Measurements from ENCODE around the gene USP21. TPM values are rescaled to one million over a fixed set of nuclear protein-coding genes. Genes with fewer than 3 reads are reported as not detected.
A peak's percentile ranks its signal among the peaks of the same experiment; 100 is the strongest.

USP21 gene
- total and polyA plus RNA-seq, 4 donors: 15.7 to 28.1 (median 20.6) TPM

DNA sequence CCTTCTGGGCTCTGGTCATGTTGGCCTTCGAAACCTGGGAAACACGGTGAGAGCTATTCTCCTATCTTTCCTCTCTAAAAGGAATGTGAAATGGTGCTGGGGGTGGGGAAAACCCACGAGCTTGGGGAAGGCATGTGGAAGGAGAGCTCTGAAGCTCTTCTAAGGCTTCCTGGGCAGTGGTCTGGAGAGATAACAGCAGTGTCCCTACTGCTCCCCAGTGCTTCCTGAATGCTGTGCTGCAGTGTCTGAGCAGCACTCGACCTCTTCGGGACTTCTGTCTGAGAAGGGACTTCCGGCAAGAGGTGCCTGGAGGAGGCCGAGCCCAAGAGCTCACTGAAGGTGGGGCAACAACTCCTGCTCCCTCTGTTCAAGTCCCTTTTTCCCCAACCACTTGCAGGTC, 2.8 kb downstream of the USP21 start:
- intact Hi-C loops (cut with DNase I): no loop called here
- peak; percentile 23 to 34 for DNase-seq
- H3K36me3 ChIP-seq (ENCODE audit: control insufficient read depth in 1 of 2, insufficient read depth in 2 of 2, low read length in 1 of 2): no peaks in the 10 kb centered on the region

DNA sequence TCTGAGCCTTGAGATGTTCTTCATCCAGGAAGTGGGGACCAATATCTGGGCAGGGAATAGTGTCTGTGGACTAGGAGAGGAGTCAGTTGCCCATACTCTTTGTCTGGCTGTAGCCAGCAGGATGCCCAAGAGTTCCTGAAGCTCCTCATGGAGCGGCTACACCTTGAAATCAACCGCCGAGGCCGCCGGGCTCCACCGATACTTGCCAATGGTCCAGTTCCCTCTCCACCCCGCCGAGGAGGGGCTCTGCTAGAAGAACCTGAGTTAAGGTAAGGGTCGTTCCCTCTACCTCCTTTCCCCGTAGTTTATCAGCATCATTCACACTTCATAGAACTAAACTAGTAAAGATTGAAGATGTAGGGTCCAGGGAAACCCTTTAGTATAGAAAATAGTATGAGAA, 3.5 kb downstream of the USP21 start:
- ATAC-seq (ENCODE audit: low FRiP score) (no peak), DNase-seq (peak in 1 of 2 donors; percentile 36)
- Histone ChIP-seq H3K27ac (ENCODE audit: low read depth in 1 of 2, low read length in 2 of 2) (no peak overlapping the region), H3K9me3 (ENCODE audit: control insufficient read depth, low read length) (no peaks in the 10 kb centered on the region), H3K27me3 (ENCODE audit: control insufficient read depth in 1 of 2, insufficient read depth in 2 of 2, low read length in 1 of 2) (no peaks in the 10 kb centered on the region), H3K4me3 (ENCODE audit: low read length in 2 of 2) (no peak overlapping the region), H3K4me1 (ENCODE audit: control insufficient read depth in 1 of 2, insufficient read depth in 2 of 2, low read length in 2 of 2) (no peaks in the 10 kb centered on the region), H3K36me3 (ENCODE audit: control insufficient read depth in 1 of 2, insufficient read depth in 2 of 2, low read length in 1 of 2) (no peaks in the 10 kb centered on the region)
- intact Hi-C loops (cut with DNase I): no loop called here
- 88 to 93% methylated on average over 10 of the region's 10 CpGs for WGBS, 2 donors

More for the DNA sequence above, 2.8 kb downstream of the USP21 start:
- ATAC-seq (ENCODE audit: low FRiP score): no peak
- Histone ChIP-seq H3K4me3 (ENCODE audit: low read length in 2 of 2) (no peak overlapping the region), H3K4me1 (ENCODE audit: control insufficient read depth in 1 of 2, insufficient read depth in 2 of 2, low read length in 2 of 2) (no peaks in the 10 kb centered on the region), H3K27ac (ENCODE audit: low read depth in 1 of 2, low read length in 2 of 2) (no peak overlapping the region), H3K9me3 (ENCODE audit: control insufficient read depth, low read length) (no peaks in the 10 kb centered on the region), H3K27me3 (ENCODE audit: control insufficient read depth in 1 of 2, insufficient read depth in 2 of 2, low read length in 1 of 2) (no peaks in the 10 kb centered on the region)
- WGBS, 2 donors: 76 to 79% methylated on average over 7 of the region's 7 CpGs

DNA sequence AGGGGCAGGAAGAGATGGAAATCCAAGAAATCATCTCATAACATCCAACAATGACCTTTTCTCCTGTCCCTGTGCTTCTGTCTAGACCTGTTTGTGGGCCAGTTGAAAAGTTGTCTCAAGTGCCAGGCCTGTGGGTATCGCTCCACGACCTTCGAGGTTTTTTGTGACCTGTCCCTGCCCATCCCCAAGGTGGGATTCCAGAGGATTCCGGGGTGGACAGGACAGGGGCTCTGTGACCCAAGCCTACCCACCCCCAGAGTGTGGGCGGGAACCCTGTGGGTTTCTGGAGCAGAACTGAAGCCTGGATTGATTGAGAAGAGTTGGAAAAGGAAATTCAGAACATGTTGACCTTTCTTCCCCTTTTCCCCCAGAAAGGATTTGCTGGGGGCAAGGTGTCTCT, 4.5 kb downstream of the USP21 start:
- DNase-seq: peak; percentile 21 to 44
- Histone ChIP-seq H3K27ac (ENCODE audit: low read depth in 1 of 2, low read length in 2 of 2) (no peak overlapping the region), H3K36me3 (ENCODE audit: control insufficient read depth in 1 of 2, insufficient read depth in 2 of 2, low read length in 1 of 2) (no peaks in the 10 kb centered on the region), H3K4me3 (ENCODE audit: low read length in 2 of 2) (no peak overlapping the region), H3K27me3 (ENCODE audit: control insufficient read depth in 1 of 2, insufficient read depth in 2 of 2, low read length in 1 of 2) (no peaks in the 10 kb centered on the region), H3K4me1 (ENCODE audit: control insufficient read depth in 1 of 2, insufficient read depth in 2 of 2, low read length in 2 of 2) (no peaks in the 10 kb centered on the region), H3K9me3 (ENCODE audit: control insufficient read depth, low read length) (no peaks in the 10 kb centered on the region)
- intact Hi-C loops (cut with DNase I): no loop called here
- no peak for ATAC-seq (ENCODE audit: low FRiP score)
- WGBS, 2 donors: 91 to 95% methylated on average over 5 of the region's 5 CpGs

DNA sequence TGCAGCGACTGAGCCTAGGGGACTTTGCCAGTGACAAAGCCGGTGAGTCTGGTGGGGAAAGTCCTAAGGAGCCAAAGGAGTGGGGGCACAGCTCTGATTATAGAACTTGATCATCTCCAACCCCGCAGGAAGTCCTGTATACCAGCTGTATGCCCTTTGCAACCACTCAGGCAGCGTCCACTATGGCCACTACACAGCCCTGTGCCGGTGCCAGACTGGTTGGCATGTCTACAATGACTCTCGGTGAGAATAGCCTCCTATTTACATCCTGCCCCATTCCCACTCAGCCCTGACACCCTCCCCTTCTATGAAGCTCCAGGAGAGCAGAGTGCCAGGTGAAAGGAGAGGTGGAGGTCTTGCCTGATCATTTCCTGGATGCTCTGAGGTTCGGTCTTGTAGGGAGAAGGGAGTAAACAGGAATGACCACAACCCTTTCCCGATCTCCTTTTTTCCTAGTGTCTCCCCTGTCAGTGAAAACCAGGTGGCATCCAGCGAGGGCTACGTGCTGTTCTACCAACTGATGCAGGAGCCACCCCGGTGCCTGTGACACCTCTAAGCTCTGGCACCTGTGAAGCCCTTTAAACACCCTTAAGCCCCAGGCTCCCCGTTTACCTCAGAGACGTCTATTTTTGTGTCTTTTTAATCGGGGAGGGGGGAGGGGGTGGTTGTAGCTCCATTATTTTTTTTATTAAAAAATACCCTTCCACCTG, 5.8 kb downstream of the USP21 start:
- peak overlapping the region in 1 of 2 donors; percentile 85 for H3K27ac ChIP-seq (ENCODE audit: low read depth in 1 of 2, low read length in 2 of 2)
- H3K36me3 ChIP-seq (ENCODE audit: control insufficient read depth in 1 of 2, insufficient read depth in 2 of 2, low read length in 1 of 2): no peaks in the 10 kb centered on the region
- H3K27me3 ChIP-seq (ENCODE audit: control insufficient read depth in 1 of 2, insufficient read depth in 2 of 2, low read length in 1 of 2): no peaks in the 10 kb centered on the region
- 60 to 61% methylated on average over 14 of the region's 14 CpGs for WGBS, 2 donors
- no peak for ATAC-seq (ENCODE audit: low FRiP score)
- no peaks in the 10 kb centered on the region for H3K4me1 ChIP-seq (ENCODE audit: control insufficient read depth in 1 of 2, insufficient read depth in 2 of 2, low read length in 2 of 2)
- intact Hi-C loops (cut with DNase I): no loop called here
- H3K4me3 ChIP-seq (ENCODE audit: low read length in 2 of 2): peak overlapping the region in 1 of 2 donors; percentile 30
- no peaks in the 10 kb centered on the region for H3K9me3 ChIP-seq (ENCODE audit: control insufficient read depth, low read length)
- DNase-seq: peak; percentile 44 to 56

DNA sequence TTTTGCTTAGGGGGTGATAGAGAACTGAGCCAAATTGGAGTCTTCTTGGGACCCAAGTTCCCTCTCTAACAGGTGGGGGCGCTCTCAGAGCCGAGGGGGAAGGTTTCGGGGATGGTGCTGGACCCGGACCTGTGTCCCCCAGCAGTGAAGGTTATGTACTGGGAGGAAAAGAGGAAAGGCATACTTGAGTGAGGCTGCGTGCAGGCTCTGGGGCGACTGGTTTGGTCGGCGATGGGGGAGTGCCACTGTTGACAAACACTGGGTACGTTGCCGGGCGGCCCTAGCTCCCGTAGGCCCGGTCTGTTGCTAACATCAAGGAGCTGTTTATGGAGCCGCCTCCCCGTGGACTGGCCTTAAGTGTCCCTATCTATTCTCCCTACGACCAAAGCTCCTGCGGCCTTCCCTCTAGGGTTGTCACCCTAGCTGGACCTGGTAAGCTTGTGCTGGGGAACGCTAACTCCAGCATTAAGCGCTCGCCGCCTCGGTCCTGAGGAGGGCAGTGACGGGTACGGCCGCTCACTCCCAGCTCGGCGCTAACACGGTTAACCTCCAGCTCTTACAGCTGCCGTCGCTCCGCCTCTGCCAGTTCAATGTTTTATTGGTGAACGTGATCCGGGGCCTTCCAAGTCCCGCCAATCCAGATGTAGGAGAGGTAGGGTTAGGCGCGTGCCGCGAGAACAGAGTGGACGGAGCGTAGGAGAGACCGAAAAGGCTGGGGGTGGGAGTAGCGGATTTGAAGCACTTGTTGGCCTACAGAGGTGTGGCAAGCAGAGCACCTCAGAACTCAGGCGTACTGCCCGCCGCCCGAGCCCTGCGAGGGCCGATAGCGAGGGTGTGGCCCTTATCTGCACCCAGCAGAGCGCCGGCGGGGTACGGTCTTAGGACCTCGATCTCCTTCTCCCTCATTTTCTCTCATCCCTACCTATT, 6.7 kb downstream of the USP21 start, which contains the start of gene PPOX:
Gene PPOX, plus strand, starts transcription at position 685 of the 927 bp plus-strand sequence. CDS start 422 bp downstream, outside the sequence.
- ATAC-seq (ENCODE audit: low FRiP score): peak; percentile 98
- Histone ChIP-seq H3K4me1 (ENCODE audit: control insufficient read depth in 1 of 2, insufficient read depth in 2 of 2, low read length in 2 of 2) (no peaks in the 10 kb centered on the region), H3K27me3 (ENCODE audit: control insufficient read depth in 1 of 2, insufficient read depth in 2 of 2, low read length in 1 of 2) (no peaks in the 10 kb centered on the region), H3K27ac (ENCODE audit: low read depth in 1 of 2, low read length in 2 of 2) (peak within 1 kb of the TSS in 1 of 2 donors; percentile 85), H3K9me3 (ENCODE audit: control insufficient read depth, low read length) (no peaks in the 10 kb centered on the region), H3K36me3 (ENCODE audit: control insufficient read depth in 1 of 2, insufficient read depth in 2 of 2, low read length in 1 of 2) (no peaks in the 10 kb centered on the region), H3K4me3 (ENCODE audit: low read length in 2 of 2) (peak within 1 kb of the TSS; percentile 51 to 68)
- 0 to 1% methylated on average over 54 of the region's 54 CpGs for WGBS, 2 donors
- DNase-seq: peak; percentile 98
- intact Hi-C loops (cut with DNase I): no loop called here

DNA sequence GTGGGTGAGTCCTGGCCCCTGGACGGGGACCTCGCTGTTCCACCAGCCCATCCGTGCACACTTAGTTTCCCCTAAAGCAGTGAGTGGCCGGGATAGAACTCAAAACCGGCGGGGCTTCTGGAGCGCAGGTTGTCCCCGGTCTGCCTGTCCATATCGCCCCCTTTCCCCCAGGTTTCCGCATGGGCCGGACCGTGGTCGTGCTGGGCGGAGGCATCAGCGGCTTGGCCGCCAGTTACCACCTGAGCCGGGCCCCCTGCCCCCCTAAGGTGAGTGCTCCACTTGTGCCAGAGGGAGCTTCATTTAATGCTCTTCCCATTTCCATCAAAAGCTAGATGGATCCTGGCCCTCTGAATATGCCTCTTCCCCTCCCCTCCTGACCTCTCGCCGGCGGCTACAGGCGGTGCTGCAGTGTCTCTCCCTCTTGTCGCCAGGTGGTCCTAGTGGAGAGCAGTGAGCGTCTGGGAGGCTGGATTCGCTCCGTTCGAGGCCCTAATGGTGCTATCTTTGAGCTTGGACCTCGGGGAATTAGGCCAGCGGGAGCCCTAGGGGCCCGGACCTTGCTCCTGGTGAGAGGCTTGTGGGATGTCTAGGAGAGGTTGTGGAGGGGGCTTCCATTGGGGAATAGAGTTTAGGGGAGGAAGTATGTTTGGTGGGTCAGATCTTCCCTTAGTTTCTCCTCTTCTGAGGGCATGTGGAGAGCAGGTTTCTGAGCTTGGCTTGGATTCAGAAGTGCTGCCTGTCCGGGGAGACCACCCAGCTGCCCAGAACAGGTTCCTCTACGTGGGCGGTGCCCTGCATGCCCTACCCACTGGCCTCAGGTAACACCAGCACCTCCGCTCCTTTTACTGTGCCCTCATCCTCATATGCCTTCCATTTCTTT, 7.6 kb downstream of the USP21 start:
- Histone ChIP-seq H3K4me3 (ENCODE audit: low read length in 2 of 2) (peak overlapping the region; percentile 51 to 68), H3K27me3 (ENCODE audit: control insufficient read depth in 1 of 2, insufficient read depth in 2 of 2, low read length in 1 of 2) (no peaks in the 10 kb centered on the region), H3K9me3 (ENCODE audit: control insufficient read depth, low read length) (no peaks in the 10 kb centered on the region), H3K27ac (ENCODE audit: low read depth in 1 of 2, low read length in 2 of 2) (peak overlapping the region in 1 of 2 donors; percentile 53), H3K4me1 (ENCODE audit: control insufficient read depth in 1 of 2, insufficient read depth in 2 of 2, low read length in 2 of 2) (no peaks in the 10 kb centered on the region), H3K36me3 (ENCODE audit: control insufficient read depth in 1 of 2, insufficient read depth in 2 of 2, low read length in 1 of 2) (peaks cover 0 to 2% of the 10 kb centered on the region in 2 donors)
- DNase-seq: peak; percentile 60 to 79
- intact Hi-C loops (cut with DNase I): no loop called here
- 7% methylated on average over 33 of the region's 33 CpGs for whole genome bisulfite sequencing, 2 donors
- no peak for ATAC-seq (ENCODE audit: low FRiP score)

DNA sequence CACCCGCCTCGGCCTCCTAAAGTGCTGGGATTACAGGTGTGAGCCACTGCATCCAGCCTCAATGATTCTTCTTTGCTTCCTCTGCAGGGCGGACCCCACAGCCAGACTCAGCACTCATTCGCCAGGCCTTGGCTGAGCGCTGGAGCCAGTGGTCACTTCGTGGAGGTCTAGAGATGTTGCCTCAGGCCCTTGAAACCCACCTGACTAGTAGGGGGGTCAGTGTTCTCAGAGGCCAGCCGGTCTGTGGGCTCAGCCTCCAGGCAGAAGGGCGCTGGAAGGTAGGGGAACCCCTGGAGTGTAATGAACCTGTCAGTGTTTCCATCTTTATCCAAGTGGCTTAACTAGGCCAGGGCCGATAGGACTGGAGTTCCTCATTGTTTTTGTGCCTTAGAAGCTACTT, 9.6 kb downstream of the USP21 start:
- Histone ChIP-seq H3K27ac (ENCODE audit: low read depth in 1 of 2, low read length in 2 of 2) (no peak overlapping the region), H3K36me3 (ENCODE audit: control insufficient read depth in 1 of 2, insufficient read depth in 2 of 2, low read length in 1 of 2) (peaks cover 0 to 2% of the 10 kb centered on the region in 2 donors), H3K27me3 (ENCODE audit: control insufficient read depth in 1 of 2, insufficient read depth in 2 of 2, low read length in 1 of 2) (no peaks in the 10 kb centered on the region), H3K9me3 (ENCODE audit: control insufficient read depth, low read length) (no peaks in the 10 kb centered on the region), H3K4me1 (ENCODE audit: control insufficient read depth in 1 of 2, insufficient read depth in 2 of 2, low read length in 2 of 2) (no peaks in the 10 kb centered on the region), H3K4me3 (ENCODE audit: low read length in 2 of 2) (no peak overlapping the region)
- DNase-seq (peak; percentile 35 to 44), ATAC-seq (ENCODE audit: low FRiP score) (no peak)
- intact Hi-C loops (cut with DNase I): no loop called here
- 90 to 96% methylated on average over 9 of the region's 9 CpGs for WGBS, 2 donors

DNA sequence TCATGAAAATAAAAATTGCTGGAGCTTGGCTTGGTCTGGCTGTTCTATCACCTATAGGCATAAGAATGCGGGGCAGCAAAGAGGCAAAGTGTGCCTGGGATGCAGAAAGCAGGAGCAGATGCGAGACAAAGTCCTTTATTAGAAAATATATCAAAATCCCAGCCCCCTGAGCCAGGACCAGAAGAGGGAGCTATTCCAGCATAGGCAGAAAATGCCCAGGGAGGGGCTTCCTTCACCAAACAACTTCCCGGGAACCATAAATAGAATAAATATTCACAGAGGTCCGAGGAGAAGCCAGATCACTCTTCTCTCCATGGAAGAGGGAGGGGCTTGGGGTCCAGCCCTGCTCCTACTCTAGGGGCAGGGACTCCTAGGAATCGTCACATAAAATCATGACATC, 11.9 kb downstream of the USP21 start:
- Histone ChIP-seq H3K4me3 (ENCODE audit: low read length in 2 of 2) (no peak overlapping the region), H3K27me3 (ENCODE audit: control insufficient read depth in 1 of 2, insufficient read depth in 2 of 2, low read length in 1 of 2) (no peaks in the 10 kb centered on the region), H3K27ac (ENCODE audit: low read depth in 1 of 2, low read length in 2 of 2) (no peak overlapping the region), H3K4me1 (ENCODE audit: control insufficient read depth in 1 of 2, insufficient read depth in 2 of 2, low read length in 2 of 2) (no peaks in the 10 kb centered on the region), H3K9me3 (ENCODE audit: control insufficient read depth, low read length) (no peaks in the 10 kb centered on the region), H3K36me3 (ENCODE audit: control insufficient read depth in 1 of 2, insufficient read depth in 2 of 2, low read length in 1 of 2) (peaks cover 0 to 4% of the 10 kb centered on the region in 2 donors)
- intact Hi-C loops (cut with DNase I): no loop called here
- DNase-seq: peak; percentile 15 to 20
- no peak for ATAC-seq (ENCODE audit: low FRiP score)
- WGBS, 2 donors: 44 to 48% methylated on average over 5 of the region's 5 CpGs
